ENCODE data around the gene GPR146. TPM values are rescaled to one million over a fixed set of nuclear protein-coding genes. Genes with fewer than 3 reads are reported as not detected.
A peak's percentile ranks its signal among the peaks of the same experiment; 100 is the strongest.

The GPR146 gene
- total and polyA plus RNA-seq, 2 of the 13 experiments (the other 11 are each of a cell fraction or from before 2014, with no cell fraction given) = 2.0 to 15.9 TPM

- no peak for TF ChIP-seq POGK (CRISPR knock-in tag; conservative IDR thresholded peaks at IDR 0.05)
- no peak for TF ChIP-seq SOX13 (IDR thresholded peaks at IDR 0.05)
- TF ChIP-seq SOX13 (CRISPR knock-in tag; conservative IDR thresholded peaks at IDR 0.05 in 1 of 2, IDR thresholded peaks at IDR 0.05 in 1 of 2) = no peak
- no peak for TF ChIP-seq ZNF256 (CRISPR knock-in tag; conservative IDR thresholded peaks at IDR 0.05)
- no peak for TF ChIP-seq ZFP91 (CRISPR knock-in tag; IDR thresholded peaks at IDR 0.05; ENCODE audit: borderline replicate concordance)
- TF ChIP-seq MTF2 (CRISPR knock-in tag; IDR thresholded peaks at IDR 0.05; ENCODE audit: borderline replicate concordance) = no peak
- TF ChIP-seq ZBTB8A (CRISPR knock-in tag; IDR thresholded peaks at IDR 0.05; ENCODE audit: borderline replicate concordance, low read depth) = no peak
- peak; percentile 90 for TF ChIP-seq DNMT1 (CRISPR knock-in tag; IDR thresholded peaks at IDR 0.05)
- TF ChIP-seq NCOA5 (CRISPR knock-in tag; IDR thresholded peaks at IDR 0.05) = no peak
- TF ChIP-seq KDM1A (CRISPR knock-in tag; IDR thresholded peaks at IDR 0.05) = no peak
- no peak for TF ChIP-seq SNAI1 (CRISPR knock-in tag; IDR thresholded peaks at IDR 0.05; ENCODE audit: borderline replicate concordance)
- 0 out of 2 replicates have a peak, but pooled peaks have one; percentile 45 for TF ChIP-seq TRIM24 (CRISPR knock-in tag; IDR thresholded peaks at IDR 0.05)
- no peak for TF ChIP-seq ARNT2 (CRISPR knock-in tag; IDR thresholded peaks at IDR 0.05; ENCODE audit: low read depth)
- no peak for TF ChIP-seq BCLAF1 (IDR thresholded peaks at IDR 0.05)
- TF ChIP-seq MNT (IDR thresholded peaks at IDR 0.05) = peak; percentile 79
Measured at GRCh38 chr7:1070544-1071011, 26.2 kb downstream of the GPR146 start (continued).

All from HepG2 (cell line).